WTC11 (cell line): Measurements from ENCODE around the gene NEB. TPM values are rescaled to one million over a fixed set of nuclear protein-coding genes. Genes with fewer than 3 reads are reported as not detected.

ENCODE experiments used
- ATAC-seq: fragments of 200-7000 bp; cut with Tn5 transposase; 2 replicates; pipeline ENCODE4 v1.10.0; 2021; ENCODE audit warnings: mild to moderate bottlenecking, moderate library complexity
- CTCF ChIA-PET: fragments of 300-600 bp; sonication (Branson Sonifier 250); formaldehyde crosslinking; loops from one replicate; lab custom pipeline; 2021; ENCODE audit warnings: antibody characterized with exemption; lab: Charles Lee
- POLR2A ChIA-PET: fragments of 350-600 bp; sonication (Branson Sonifier 250); formaldehyde crosslinking; loops from one replicate; lab custom pipeline; 2021; ENCODE audit warnings: antibody characterized with exemption; lab: Charles Lee
- DNase-seq: peaks from one replicate; pipeline ENCODE4 v3.0.0; 2021; ENCODE audit warnings: low spot score
- H3K27ac Mint-ChIP-seq: 2 replicates; pipeline ENCODE4 v1.8.0; 2021; ENCODE audit warnings: mixed read lengths
- H3K27me3 Mint-ChIP-seq: 2 replicates; pipeline ENCODE4 v1.8.0; 2021; ENCODE audit warnings: low read depth, mild to moderate bottlenecking, moderate library complexity, mixed read lengths
- H3K36me3 Mint-ChIP-seq: 2 replicates; pipeline ENCODE4 v1.8.0; 2021; ENCODE audit warnings: mixed read lengths
- H3K4me1 Mint-ChIP-seq: 2 replicates; pipeline ENCODE4 v1.8.0; 2022; ENCODE audit warnings: mixed read lengths
- H3K4me3 Mint-ChIP-seq: 2 replicates; pipeline ENCODE4 v1.8.0; 2021; ENCODE audit warnings: mild to moderate bottlenecking, moderate library complexity, mixed read lengths
- H3K9me3 Mint-ChIP-seq: 2 replicates; pipeline ENCODE4 v1.8.0; 2021; ENCODE audit warnings: mixed read lengths
- CBFB ChIP-seq: sonication (generic); formaldehyde crosslinking; IDR thresholded peaks from 2 replicates; pipeline ENCODE4 v1.8.1; 2022; ENCODE audit warnings: mild to moderate bottlenecking, low read depth, missing genetic modification reagents
- CREB1 ChIP-seq: sonication (generic); formaldehyde crosslinking; IDR thresholded peaks from 2 replicates; pipeline ENCODE4 v1.8.0; 2023; ENCODE audit warnings: mild to moderate bottlenecking, missing genetic modification reagents
- CREM ChIP-seq: sonication (generic); formaldehyde crosslinking; IDR thresholded peaks from 2 replicates; pipeline ENCODE4 v1.8.1; 2022; ENCODE audit warnings: mild to moderate bottlenecking, missing genetic modification reagents, moderate library complexity
- E2F4 ChIP-seq: sonication (generic); formaldehyde crosslinking; IDR thresholded peaks from 2 replicates; pipeline ENCODE4 v1.8.1; 2022; ENCODE audit warnings: low read depth, mild to moderate bottlenecking, moderate library complexity, missing genetic modification reagents, borderline replicate concordance
- ESRRA ChIP-seq: sonication (generic); formaldehyde crosslinking; IDR thresholded peaks from 2 replicates; pipeline ENCODE4 v1.8.1; 2022; ENCODE audit warnings: mild to moderate bottlenecking, missing genetic modification reagents, borderline replicate concordance
- HMGA2 ChIP-seq: fragments of 250-450 bp; sonication (Bioruptor Pico); IDR thresholded peaks from 2 replicates; pipeline ENCODE4 v1.4.0; 2021; ENCODE audit warnings: mild to moderate bottlenecking, moderate library complexity
- SMAD3 ChIP-seq: sonication (generic); formaldehyde crosslinking; IDR thresholded peaks from 2 replicates; pipeline ENCODE4 v1.8.0; 2022; ENCODE audit warnings: missing genetic modification reagents, mild to moderate bottlenecking, borderline replicate concordance
- ZMAT4 ChIP-seq: fragments of 250-450 bp; sonication (Bioruptor Pico); IDR thresholded peaks from 2 replicates; pipeline ENCODE4 v1.9.0; 2021; ENCODE audit warnings: mild to moderate bottlenecking
- ZNF138 ChIP-seq: sonication (generic); formaldehyde crosslinking; conservative IDR thresholded peaks from 2 replicates; pipeline ENCODE4 v1.8.1; 2022; ENCODE audit warnings: mild to moderate bottlenecking, moderate library complexity, missing genetic modification reagents
- ZNF219 ChIP-seq: sonication (generic); formaldehyde crosslinking; IDR thresholded peaks from 2 replicates; pipeline ENCODE4 v1.8.0; 2023; ENCODE audit warnings: missing genetic modification reagents, mild to moderate bottlenecking, borderline replicate concordance
- ZNF317 ChIP-seq: sonication (generic); formaldehyde crosslinking; IDR thresholded peaks from 2 replicates; pipeline ENCODE4 v1.8.1; 2023; ENCODE audit warnings: low read depth, mild to moderate bottlenecking, moderate library complexity, missing genetic modification reagents, borderline replicate concordance
- ZNF416 ChIP-seq: fragments of 250-450 bp; sonication (Bioruptor Pico); IDR thresholded peaks from 2 replicates; pipeline ENCODE4 v1.9.0; 2021; ENCODE audit warnings: mild to moderate bottlenecking, inconsistent platforms
- ZNF671 ChIP-seq: fragments of 250-450 bp; sonication (Bioruptor Pico); IDR thresholded peaks from 2 replicates; pipeline ENCODE4 v1.8.0; 2021; ENCODE audit warnings: mild to moderate bottlenecking
- total RNA-seq: library from RNA; stranded (reverse); gene quantifications from 3 replicates; pipeline ENCODE4 v1.2.3, GENCODE V29; 2021
- TF ChIP-seq, protein P1 (sequence below): sonication (generic); formaldehyde crosslinking; IDR thresholded peaks from 2 replicates; pipeline ENCODE4 v1.8.0; 2022; ENCODE audit warnings: mild to moderate bottlenecking, missing genetic modification reagents
- TF ChIP-seq, protein P2 (sequence below): fragments of 250-450 bp; sonication (Bioruptor Pico); conservative IDR thresholded peaks from 2 replicates; pipeline ENCODE4 v1.9.0; 2021; ENCODE audit warnings: mild to moderate bottlenecking
- TF ChIP-seq, protein P3 (sequence below): sonication (generic); formaldehyde crosslinking; IDR thresholded peaks from 2 replicates; pipeline ENCODE4 v1.8.1; 2022; ENCODE audit warnings: mild to moderate bottlenecking, moderate library complexity, missing genetic modification reagents
- TF ChIP-seq, protein P4 (sequence below): sonication (generic); formaldehyde crosslinking; conservative IDR thresholded peaks from 2 replicates; pipeline ENCODE4 v1.8.1; 2023; ENCODE audit warnings: mild to moderate bottlenecking, low read depth, missing genetic modification reagents, moderate library complexity
- TF ChIP-seq, protein P5 (sequence below): sonication (generic); formaldehyde crosslinking; IDR thresholded peaks from 2 replicates; pipeline ENCODE4 v1.8.1; 2022; ENCODE audit warnings: missing genetic modification reagents, borderline replicate concordance
- TF ChIP-seq, protein P6 (sequence below): sonication (generic); formaldehyde crosslinking; conservative IDR thresholded peaks from 2 replicates; pipeline ENCODE4 v1.8.1; 2022; ENCODE audit warnings: mild to moderate bottlenecking, missing genetic modification reagents

The NEB gene
- total RNA-seq, 1 experiment from 2014 or later: 1.9 TPM

- DNase-seq (no peak), ATAC-seq (no peak)
- Mint-ChIP-seq H3K4me1 (no peaks in the 10 kb centered on the region), H3K4me3 (no peak overlapping the region), H3K36me3 (no peaks in the 10 kb centered on the region), H3K27me3 (no peaks in the 10 kb centered on the region), H3K9me3 (no peaks in the 10 kb centered on the region), H3K27ac (no peak overlapping the region)
- TF ChIP-seq ZNF317: no peak
- TF ChIP-seq ZNF671 (CRISPR knock-in tag): no peak
- TF ChIP-seq ZNF416 (CRISPR knock-in tag): no peak
- TF ChIP-seq CREM (CRISPR knock-in tag): no peak
- TF ChIP-seq ZMAT4 (CRISPR knock-in tag): no peak
- TF ChIP-seq, protein P1, sequence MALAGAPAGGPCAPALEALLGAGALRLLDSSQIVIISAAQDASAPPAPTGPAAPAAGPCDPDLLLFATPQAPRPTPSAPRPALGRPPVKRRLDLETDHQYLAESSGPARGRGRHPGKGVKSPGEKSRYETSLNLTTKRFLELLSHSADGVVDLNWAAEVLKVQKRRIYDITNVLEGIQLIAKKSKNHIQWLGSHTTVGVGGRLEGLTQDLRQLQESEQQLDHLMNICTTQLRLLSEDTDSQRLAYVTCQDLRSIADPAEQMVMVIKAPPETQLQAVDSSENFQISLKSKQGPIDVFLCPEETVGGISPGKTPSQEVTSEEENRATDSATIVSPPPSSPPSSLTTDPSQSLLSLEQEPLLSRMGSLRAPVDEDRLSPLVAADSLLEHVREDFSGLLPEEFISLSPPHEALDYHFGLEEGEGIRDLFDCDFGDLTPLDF (CRISPR knock-in tag): no peak
- TF ChIP-seq, protein P2, sequence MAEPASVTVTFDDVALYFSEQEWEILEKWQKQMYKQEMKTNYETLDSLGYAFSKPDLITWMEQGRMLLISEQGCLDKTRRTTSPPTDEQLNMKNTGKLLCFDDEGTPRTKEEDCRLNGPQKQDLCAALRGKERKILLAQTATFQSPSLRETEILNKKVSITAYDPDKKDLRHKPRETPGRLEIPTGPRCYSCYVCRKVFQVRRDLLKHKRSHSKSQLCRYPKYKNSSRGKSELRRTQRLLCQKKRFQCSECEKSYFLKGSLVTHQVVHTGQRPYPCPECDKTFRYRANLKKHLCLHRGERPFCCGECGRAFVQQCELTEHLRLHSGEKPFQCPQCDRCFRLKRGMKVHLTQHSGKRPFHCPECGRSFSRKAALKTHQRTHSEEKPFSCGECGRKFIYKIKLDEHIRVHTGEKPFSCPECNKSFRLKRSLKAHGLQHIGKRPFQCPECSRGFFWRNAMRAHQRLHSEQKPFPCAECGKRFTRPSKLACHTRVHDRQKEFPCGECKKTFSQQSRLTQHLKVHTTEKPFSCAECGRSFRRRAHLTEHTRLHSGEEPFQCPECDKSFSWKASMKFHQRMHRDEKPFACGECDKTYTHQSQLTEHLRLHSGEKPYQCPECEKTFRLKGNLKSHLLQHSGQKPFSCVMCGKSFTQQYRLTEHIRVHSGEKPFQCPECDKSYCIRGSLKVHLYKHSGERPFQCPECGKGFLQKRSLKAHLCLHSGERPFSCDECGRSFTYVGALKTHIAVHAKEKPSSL (CRISPR knock-in tag): no peak
- no peak for TF ChIP-seq CREB1 (CRISPR knock-in tag)
- TF ChIP-seq HMGA2 (CRISPR knock-in tag): no peak
- no peak for TF ChIP-seq ZNF138
- TF ChIP-seq CBFB: no peak
- TF ChIP-seq, protein P3, sequence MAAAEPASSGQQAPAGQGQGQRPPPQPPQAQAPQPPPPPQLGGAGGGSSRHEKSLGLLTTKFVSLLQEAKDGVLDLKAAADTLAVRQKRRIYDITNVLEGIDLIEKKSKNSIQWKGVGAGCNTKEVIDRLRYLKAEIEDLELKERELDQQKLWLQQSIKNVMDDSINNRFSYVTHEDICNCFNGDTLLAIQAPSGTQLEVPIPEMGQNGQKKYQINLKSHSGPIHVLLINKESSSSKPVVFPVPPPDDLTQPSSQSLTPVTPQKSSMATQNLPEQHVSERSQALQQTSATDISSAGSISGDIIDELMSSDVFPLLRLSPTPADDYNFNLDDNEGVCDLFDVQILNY (CRISPR knock-in tag): no peak
- no peak for TF ChIP-seq ESRRA (CRISPR knock-in tag)
- TF ChIP-seq ZNF219 (CRISPR knock-in tag): no peak
- TF ChIP-seq SMAD3 (CRISPR knock-in tag): no peak
- TF ChIP-seq E2F4 (CRISPR knock-in tag): no peak
- TF ChIP-seq, protein P4, sequence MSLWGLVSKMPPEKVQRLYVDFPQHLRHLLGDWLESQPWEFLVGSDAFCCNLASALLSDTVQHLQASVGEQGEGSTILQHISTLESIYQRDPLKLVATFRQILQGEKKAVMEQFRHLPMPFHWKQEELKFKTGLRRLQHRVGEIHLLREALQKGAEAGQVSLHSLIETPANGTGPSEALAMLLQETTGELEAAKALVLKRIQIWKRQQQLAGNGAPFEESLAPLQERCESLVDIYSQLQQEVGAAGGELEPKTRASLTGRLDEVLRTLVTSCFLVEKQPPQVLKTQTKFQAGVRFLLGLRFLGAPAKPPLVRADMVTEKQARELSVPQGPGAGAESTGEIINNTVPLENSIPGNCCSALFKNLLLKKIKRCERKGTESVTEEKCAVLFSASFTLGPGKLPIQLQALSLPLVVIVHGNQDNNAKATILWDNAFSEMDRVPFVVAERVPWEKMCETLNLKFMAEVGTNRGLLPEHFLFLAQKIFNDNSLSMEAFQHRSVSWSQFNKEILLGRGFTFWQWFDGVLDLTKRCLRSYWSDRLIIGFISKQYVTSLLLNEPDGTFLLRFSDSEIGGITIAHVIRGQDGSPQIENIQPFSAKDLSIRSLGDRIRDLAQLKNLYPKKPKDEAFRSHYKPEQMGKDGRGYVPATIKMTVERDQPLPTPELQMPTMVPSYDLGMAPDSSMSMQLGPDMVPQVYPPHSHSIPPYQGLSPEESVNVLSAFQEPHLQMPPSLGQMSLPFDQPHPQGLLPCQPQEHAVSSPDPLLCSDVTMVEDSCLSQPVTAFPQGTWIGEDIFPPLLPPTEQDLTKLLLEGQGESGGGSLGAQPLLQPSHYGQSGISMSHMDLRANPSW: no peak
- TF ChIP-seq, protein P5, sequence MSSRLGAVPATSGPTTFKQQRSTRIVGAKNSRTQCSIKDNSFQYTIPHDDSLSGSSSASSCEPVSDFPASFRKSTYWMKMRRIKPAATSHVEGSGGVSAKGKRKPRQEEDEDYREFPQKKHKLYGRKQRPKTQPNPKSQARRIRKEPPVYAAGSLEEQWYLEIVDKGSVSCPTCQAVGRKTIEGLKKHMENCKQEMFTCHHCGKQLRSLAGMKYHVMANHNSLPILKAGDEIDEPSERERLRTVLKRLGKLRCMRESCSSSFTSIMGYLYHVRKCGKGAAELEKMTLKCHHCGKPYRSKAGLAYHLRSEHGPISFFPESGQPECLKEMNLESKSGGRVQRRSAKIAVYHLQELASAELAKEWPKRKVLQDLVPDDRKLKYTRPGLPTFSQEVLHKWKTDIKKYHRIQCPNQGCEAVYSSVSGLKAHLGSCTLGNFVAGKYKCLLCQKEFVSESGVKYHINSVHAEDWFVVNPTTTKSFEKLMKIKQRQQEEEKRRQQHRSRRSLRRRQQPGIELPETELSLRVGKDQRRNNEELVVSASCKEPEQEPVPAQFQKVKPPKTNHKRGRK (CRISPR knock-in tag): no peak
- TF ChIP-seq, protein P6, sequence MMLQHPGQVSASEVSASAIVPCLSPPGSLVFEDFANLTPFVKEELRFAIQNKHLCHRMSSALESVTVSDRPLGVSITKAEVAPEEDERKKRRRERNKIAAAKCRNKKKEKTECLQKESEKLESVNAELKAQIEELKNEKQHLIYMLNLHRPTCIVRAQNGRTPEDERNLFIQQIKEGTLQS (CRISPR knock-in tag): no peak
- POLR2A ChIA-PET: no interaction called here
- CTCF ChIA-PET: no interaction called here
These were observed 78.4 kb downstream of the NEB start for GRCh38 chr2:151655663-151656398.
